Measurements from ENCODE around the gene E4F1.

DNA sequence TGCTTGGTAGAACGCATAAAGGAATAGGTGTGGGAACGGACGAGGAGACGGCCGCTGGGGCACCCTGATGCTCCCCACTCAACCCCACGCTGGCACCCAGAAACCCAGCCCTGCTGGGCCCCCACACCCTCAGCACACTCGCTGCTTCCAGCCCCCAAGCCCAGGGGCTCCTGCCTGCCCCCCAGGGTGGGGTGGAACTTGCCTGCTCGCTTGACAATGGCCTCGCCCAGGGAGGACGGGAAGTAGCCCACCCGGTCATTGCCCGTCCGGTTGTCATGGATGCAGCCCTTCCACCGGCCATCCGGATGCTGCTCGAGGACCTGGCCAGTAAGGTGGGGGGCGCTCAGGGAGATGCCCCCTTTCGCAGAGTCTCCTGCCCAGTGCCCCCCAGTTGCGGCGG lies 36.9 kb upstream of the E4F1 start:
- TF ChIP-seq CTCF (IDR thresholded peaks at IDR 0.05; ENCODE audit: extremely low read depth in 1 of 2, insufficient read depth in 1 of 2, low read depth in 1 of 2, low read length in 2 of 2), result no peak
- TF ChIP-seq, protein P1, sequence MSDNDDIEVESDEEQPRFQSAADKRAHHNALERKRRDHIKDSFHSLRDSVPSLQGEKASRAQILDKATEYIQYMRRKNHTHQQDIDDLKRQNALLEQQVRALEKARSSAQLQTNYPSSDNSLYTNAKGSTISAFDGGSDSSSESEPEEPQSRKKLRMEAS (IDR thresholded peaks at IDR 0.05; ENCODE audit: insufficient read depth, insufficient read length), result no peak
- TF ChIP-seq POLR2AphosphoS5 (IDR thresholded peaks at IDR 0.05; ENCODE audit: insufficient read depth, low read depth, low read length), result no peak
- TF ChIP-seq GATA2 (IDR thresholded peaks at IDR 0.05; ENCODE audit: insufficient read depth, insufficient read length, low read depth, low read length), result no peak
- no peak for TF ChIP-seq MYC (IDR thresholded peaks at IDR 0.05; ENCODE audit: low read depth, low read length)
- TF ChIP-seq POLR2A (IDR thresholded peaks at IDR 0.05; ENCODE audit: low read depth, low read length), result no peak
- TF ChIP-seq EZH2 (IDR thresholded peaks at IDR 0.05; ENCODE audit: borderline replicate concordance, low read depth, low read length, severe bottlenecking), result no peak

Measured in endothelial cell of umbilical vein (primary cell).